Dedifferentiated amniotic fluid mesenchymal stem cell (primary cell): Measurements from ENCODE around the gene EHF.

ENCODE experiments used
- DNase-seq: peaks from one replicate; pipeline ENCODE4 v3.0.0-alpha.2; 2016; ENCODE audit errors: extremely low spot score

Gene EHF

GRCh38 chr11:34602245-34602644 is 18.6 kb upstream of the EHF start:
- no peak for DNase-seq

- no peak for DNase-seq
Measured at GRCh38 chr11:34603129-34604001, 17.5 kb upstream of the EHF start.

- no peak for DNase-seq
Measured at GRCh38 chr11:34604145-34604544, 16.7 kb upstream of the EHF start.

- DNase-seq: no peak
Measured at GRCh38 chr11:34604911-34605310, 16.0 kb upstream of the EHF start.

GRCh38 chr11:34605481-34606325 is 15.2 kb upstream of the EHF start:
- DNase-seq: no peak

- DNase-seq: no peak
Measured at GRCh38 chr11:34606326-34607120, 14.4 kb upstream of the EHF start.

GRCh38 chr11:34609187-34609751 is 11.6 kb upstream of the EHF start:
- no peak for DNase-seq

- DNase-seq: no peak
Measured at GRCh38 chr11:34609850-34610249, 11.0 kb upstream of the EHF start.

- DNase-seq: no peak
Measured at GRCh38 chr11:34610324-34611041, 10.4 kb upstream of the EHF start.

- no peak for DNase-seq
Measured at GRCh38 chr11:34613015-34613414, 7.9 kb upstream of the EHF start.

- DNase-seq: no peak
Measured at GRCh38 chr11:34613552-34614056, 7.3 kb upstream of the EHF start.

- peak; percentile 32 for DNase-seq
Measured at GRCh38 chr11:34614344-34615104, 6.4 kb upstream of the EHF start.

GRCh38 chr11:34616086-34616485 is 4.8 kb upstream of the EHF start:
- no peak for DNase-seq

GRCh38 chr11:34616830-34617504 is 3.9 kb upstream of the EHF start:
- DNase-seq: no peak

GRCh38 chr11:34618406-34618805 is 2.5 kb upstream of the EHF start:
- DNase-seq: no peak

- no peak for DNase-seq
Measured at GRCh38 chr11:34619062-34619516, 1.8 kb upstream of the EHF start.

GRCh38 chr11:34620202-34620601 is 691 bp upstream of the EHF start:
- DNase-seq: no peak

GRCh38 chr11:34621876-34622275 is 983 bp downstream of the EHF start:
- no peak for DNase-seq

GRCh38 chr11:34623463-34623862 is 2.6 kb downstream of the EHF start:
- DNase-seq: no peak
